Ishikawa (cell line): ENCODE data around the gene HTR3D.

Experiments used
- EGR1 ChIP-seq: IDR thresholded peaks from 2 replicates; pipeline ENCODE4 v1.6.1; 2012
- TAF1 ChIP-seq: IDR thresholded peaks from 2 replicates; pipeline ENCODE4 v1.6.1; 2012; ENCODE audit warnings: low read depth, mild to moderate bottlenecking
- TCF12 ChIP-seq: IDR thresholded peaks from 2 replicates; pipeline ENCODE4 v1.6.1; 2012; ENCODE audit warnings: low read depth
- TF ChIP-seq, protein P1 (sequence below): IDR thresholded peaks from 2 replicates; pipeline ENCODE4 v1.6.1; 2012; ENCODE audit warnings: low read depth, mild to moderate bottlenecking

DNA sequence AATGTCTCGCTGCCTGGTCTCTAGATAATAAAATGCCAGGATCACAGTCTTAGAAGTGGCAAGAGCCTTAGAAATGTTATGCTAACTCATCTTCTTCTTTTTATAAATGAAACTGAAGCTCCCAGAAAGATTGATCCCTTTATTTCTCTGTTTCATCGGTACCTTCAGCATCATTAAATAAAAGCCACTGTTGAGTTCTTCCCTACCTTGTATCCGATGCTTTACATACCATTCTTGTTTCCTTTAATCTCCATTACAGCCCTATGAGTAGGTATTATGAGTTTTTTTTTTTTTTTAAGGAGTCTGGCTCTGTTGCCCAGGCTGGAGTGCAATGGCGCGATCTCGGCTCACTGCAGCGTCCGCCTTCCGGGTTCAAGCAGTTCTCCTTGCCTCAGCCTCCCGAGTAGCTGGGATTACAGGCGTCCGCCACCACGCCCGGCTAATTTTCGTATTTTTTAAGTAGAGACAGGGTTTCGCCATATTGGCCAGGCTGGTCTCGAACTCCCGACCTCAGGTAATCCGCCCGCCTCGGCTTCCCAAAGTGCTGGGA, 13.0 kb upstream of the HTR3D start:
- TF ChIP-seq, protein P1, sequence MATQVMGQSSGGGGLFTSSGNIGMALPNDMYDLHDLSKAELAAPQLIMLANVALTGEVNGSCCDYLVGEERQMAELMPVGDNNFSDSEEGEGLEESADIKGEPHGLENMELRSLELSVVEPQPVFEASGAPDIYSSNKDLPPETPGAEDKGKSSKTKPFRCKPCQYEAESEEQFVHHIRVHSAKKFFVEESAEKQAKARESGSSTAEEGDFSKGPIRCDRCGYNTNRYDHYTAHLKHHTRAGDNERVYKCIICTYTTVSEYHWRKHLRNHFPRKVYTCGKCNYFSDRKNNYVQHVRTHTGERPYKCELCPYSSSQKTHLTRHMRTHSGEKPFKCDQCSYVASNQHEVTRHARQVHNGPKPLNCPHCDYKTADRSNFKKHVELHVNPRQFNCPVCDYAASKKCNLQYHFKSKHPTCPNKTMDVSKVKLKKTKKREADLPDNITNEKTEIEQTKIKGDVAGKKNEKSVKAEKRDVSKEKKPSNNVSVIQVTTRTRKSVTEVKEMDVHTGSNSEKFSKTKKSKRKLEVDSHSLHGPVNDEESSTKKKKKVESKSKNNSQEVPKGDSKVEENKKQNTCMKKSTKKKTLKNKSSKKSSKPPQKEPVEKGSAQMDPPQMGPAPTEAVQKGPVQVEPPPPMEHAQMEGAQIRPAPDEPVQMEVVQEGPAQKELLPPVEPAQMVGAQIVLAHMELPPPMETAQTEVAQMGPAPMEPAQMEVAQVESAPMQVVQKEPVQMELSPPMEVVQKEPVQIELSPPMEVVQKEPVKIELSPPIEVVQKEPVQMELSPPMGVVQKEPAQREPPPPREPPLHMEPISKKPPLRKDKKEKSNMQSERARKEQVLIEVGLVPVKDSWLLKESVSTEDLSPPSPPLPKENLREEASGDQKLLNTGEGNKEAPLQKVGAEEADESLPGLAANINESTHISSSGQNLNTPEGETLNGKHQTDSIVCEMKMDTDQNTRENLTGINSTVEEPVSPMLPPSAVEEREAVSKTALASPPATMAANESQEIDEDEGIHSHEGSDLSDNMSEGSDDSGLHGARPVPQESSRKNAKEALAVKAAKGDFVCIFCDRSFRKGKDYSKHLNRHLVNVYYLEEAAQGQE = no peak
- TF ChIP-seq TCF12 (no peak), EGR1 (no peak), TAF1 (no peak)
